CD4-positive, CD25-positive, alpha-beta regulatory T cell (primary cell): Measurements from ENCODE around the gene EID3. TPM values are rescaled to one million over a fixed set of nuclear protein-coding genes. Genes with fewer than 3 reads are reported as not detected.

Experiments used
- ATAC-seq, 2 donors: fragments of 150-1000 bp; cut with Tn5 transposase; one replicate each; pipeline ENCODE4 v1.10.0; 2021; ENCODE audit warnings: low read depth in 2 of 2, moderate number of reproducible peaks in 2 of 2, moderate library complexity in 1 of 2
- DNase-seq, 3 donors: peaks; one replicate each; pipeline versions ENCODE4 v3.0.0 to v3.0.0-alpha.2; 2012 to 2022; ENCODE audit warnings: mixed read lengths in 1 of 3
- H3K27ac ChIP-seq: one replicate; pipeline ENCODE4 v1.7.0; 2013; ENCODE audit warnings: mild to moderate bottlenecking, low read length; ENCODE audit not compliant: insufficient read depth, poor library complexity, severe bottlenecking
- H3K27me3 ChIP-seq: one replicate; pipeline ENCODE4 v1.7.0; 2013; ENCODE audit warnings: low read length; ENCODE audit not compliant: control insufficient read depth, insufficient read depth
- H3K36me3 ChIP-seq: one replicate; pipeline ENCODE4 v1.7.0; 2013; ENCODE audit warnings: mild to moderate bottlenecking, low read length, moderate library complexity; ENCODE audit not compliant: control insufficient read depth, insufficient read depth
- H3K4me1 ChIP-seq: 2 replicates; pipeline ENCODE4 v1.7.0; 2013; ENCODE audit warnings: mild to moderate bottlenecking, low read length; ENCODE audit not compliant: insufficient read depth, control insufficient read depth, poor library complexity, severe bottlenecking
- H3K4me3 ChIP-seq: one replicate; pipeline ENCODE4 v1.7.0; 2013; ENCODE audit warnings: low read depth, mild to moderate bottlenecking, low read length, moderate library complexity
- H3K9me3 ChIP-seq, 2 experiments: 1 replicate in 1 of 2; 2 replicates in 1 of 2; pipeline ENCODE4 v1.7.0; 2013; ENCODE audit warnings: low read length in 2 of 2, mild to moderate bottlenecking in 1 of 2, moderate library complexity in 1 of 2; ENCODE audit not compliant: control insufficient read depth in 2 of 2
- H3K27ac Mint-ChIP-seq, 3 donors: one replicate each; pipeline ENCODE4 v1.8.0; 2020 to 2022; ENCODE audit warnings: mild to moderate bottlenecking in 3 of 3, mixed read lengths in 3 of 3, moderate library complexity in 2 of 3
- H3K27me3 Mint-ChIP-seq: one replicate; pipeline ENCODE4 v1.8.0; 2022; ENCODE audit warnings: mild to moderate bottlenecking, mixed read lengths
- H3K36me3 Mint-ChIP-seq: one replicate; pipeline ENCODE4 v1.8.0; 2020; ENCODE audit warnings: mixed read lengths
- H3K4me1 Mint-ChIP-seq, 4 donors: one replicate each; pipeline ENCODE4 v1.8.0; 2020 to 2022; ENCODE audit warnings: mixed read lengths in 4 of 4, mild to moderate bottlenecking in 1 of 4
- H3K4me3 Mint-ChIP-seq, 4 donors: one replicate each; pipeline ENCODE4 v1.8.0; 2020 to 2022; ENCODE audit warnings: mild to moderate bottlenecking in 4 of 4, mixed read lengths in 4 of 4, moderate library complexity in 3 of 4
- H3K9me3 Mint-ChIP-seq, 7 donors: one replicate each; pipeline ENCODE4 v1.8.0; 2020 to 2022; ENCODE audit warnings: mixed read lengths in 7 of 7, mild to moderate bottlenecking in 3 of 7, moderate library complexity in 2 of 7
- polyA plus RNA-seq, 4 donors: library from polyadenylated mRNA; unstranded; fragments of 300-500 nt; fragmentation: Illumina TruSeq; gene quantifications; one replicate each; pipeline ENCODE4 v1.2.3, GENCODE V29; 2021
- total RNA-seq: library from RNA; stranded (reverse); gene quantifications from one replicate; pipeline ENCODE4 v1.2.3, GENCODE V29; 2022

Gene EID3
- total and polyA plus RNA-seq, 5 donors from 2014 or later = 10.8 to 15.6 (median 14.8) TPM

DNA sequence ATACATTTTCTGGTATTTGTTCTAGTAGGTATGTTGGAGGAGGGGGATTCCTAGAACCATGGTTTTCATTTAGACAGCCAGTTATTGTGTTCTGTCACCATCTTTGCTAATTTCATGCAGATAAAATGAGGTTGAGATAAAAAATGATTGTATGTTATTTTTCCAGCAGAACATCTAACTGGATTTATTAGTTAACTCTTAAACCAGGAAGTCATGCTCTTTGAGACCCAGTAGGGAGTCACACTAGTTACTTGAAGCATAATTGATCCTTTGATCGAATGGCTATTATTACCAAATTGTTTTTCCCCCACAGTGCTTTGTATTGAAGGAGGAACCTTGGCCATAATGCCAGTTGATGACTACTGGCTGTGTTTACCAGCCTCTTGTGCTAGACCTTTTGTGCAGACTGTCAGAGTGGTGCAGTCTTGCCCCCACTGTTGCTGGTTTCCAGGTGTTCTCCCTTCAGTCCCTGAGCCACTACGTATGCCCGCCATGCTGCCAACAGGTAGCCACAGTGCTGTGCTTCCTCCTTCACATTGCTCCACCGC lies 6.0 kb downstream of the EID3 start:
- Mint-ChIP-seq H3K27ac (no peak overlapping the region), H3K27me3 (no peaks in the 10 kb centered on the region), H3K9me3 (peaks cover 0 to 2% (median 0%) of the 10 kb centered on the region in 7 donors), H3K4me3 (no peak overlapping the region), H3K36me3 (peaks cover 24% of the 10 kb centered on the region), H3K4me1 (peaks cover 31 to 50% (median 40%) of the 10 kb centered on the region in 4 donors)
- H3K4me3 ChIP-seq = no peak overlapping the region
- H3K27ac ChIP-seq = no peak overlapping the region
- ATAC-seq (no peak), DNase-seq (no peak)
- H3K36me3 ChIP-seq = peaks cover 30% of the 10 kb centered on the region
- peaks cover 8% of the 10 kb centered on the region for H3K4me1 ChIP-seq
- no peaks in the 10 kb centered on the region for H3K27me3 ChIP-seq
- no peaks in the 10 kb centered on the region for H3K9me3 ChIP-seq

DNA sequence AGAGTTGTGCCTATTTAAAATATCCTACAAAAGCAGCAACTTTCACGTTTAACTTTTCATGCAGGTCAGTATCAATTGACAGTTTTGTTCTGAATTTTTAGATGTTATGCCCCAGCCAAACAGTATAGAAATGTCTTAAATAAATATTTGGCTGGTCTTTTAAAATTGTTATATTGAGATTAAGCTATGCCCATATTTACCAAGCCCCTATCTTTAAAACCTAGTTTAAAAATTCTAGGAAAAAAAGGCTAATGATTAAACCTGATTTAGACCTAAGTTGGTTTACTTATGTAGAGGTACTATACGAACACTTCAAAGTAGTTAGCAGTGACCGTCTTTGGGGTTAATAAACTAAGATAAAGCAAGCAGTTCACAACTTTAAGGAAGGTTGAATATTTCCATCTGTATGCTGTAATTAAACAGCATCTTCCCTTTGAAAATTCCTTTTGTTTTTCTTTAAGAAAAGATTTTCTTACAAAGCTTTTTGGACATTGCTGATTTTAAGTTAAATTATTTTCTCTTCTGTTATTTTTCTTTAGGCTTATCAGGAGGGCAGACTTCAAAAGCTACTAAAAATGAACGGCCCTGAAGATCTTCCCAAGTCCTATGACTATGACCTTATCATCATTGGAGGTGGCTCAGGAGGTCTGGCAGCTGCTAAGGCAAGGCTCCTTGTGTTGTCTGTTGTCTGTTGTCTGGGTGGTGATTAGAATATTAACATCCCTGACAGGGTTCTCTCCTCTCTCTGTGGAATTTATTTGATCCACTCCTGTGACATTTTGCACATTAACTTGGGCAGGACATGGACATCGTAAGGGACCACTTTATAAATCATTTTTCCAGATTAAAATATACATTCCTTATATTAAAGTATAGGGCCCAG lies 7.5 kb downstream of the EID3 start:
- Mint-ChIP-seq H3K4me3 (no peak overlapping the region), H3K27me3 (no peaks in the 10 kb centered on the region), H3K4me1 (peaks cover 25 to 45% (median 30%) of the 10 kb centered on the region in 4 donors), H3K27ac (no peak overlapping the region), H3K9me3 (no peaks in the 10 kb centered on the region), H3K36me3 (peaks cover 31% of the 10 kb centered on the region)
- Histone ChIP-seq H3K4me1 (no peaks in the 10 kb centered on the region), H3K27ac (no peak overlapping the region), H3K27me3 (no peaks in the 10 kb centered on the region), H3K36me3 (peaks cover 43% of the 10 kb centered on the region), H3K4me3 (no peak overlapping the region), H3K9me3 (no peaks in the 10 kb centered on the region)
- DNase-seq = no peak
- ATAC-seq = no peak

DNA sequence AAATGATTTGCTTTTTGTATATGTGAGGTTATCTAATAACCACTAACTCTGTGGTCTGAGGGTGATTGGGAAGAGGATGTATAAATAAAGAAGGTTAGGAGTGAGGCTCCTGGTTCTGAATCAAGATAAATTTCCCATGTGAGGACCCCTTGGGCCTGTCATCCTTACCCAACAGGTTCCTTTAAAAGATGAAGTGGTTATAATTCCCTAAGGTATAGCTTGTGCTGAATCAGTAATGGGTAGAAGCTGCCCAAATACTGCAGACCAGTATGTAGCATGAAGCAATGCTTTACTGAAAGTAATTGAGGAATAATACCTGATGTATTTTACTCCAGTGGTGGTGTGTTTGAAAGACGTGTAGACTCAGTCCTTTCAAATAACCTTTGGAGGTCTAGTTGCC lies 8.7 kb downstream of the EID3 start:
- Mint-ChIP-seq H3K27ac (no peak overlapping the region), H3K36me3 (peaks cover 31% of the 10 kb centered on the region), H3K27me3 (no peaks in the 10 kb centered on the region), H3K4me3 (no peak overlapping the region), H3K4me1 (peaks cover 16 to 33% (median 20%) of the 10 kb centered on the region in 4 donors), H3K9me3 (no peaks in the 10 kb centered on the region)
- Histone ChIP-seq H3K36me3 (peaks cover 50% of the 10 kb centered on the region), H3K4me3 (no peak overlapping the region), H3K27ac (no peak overlapping the region), H3K4me1 (no peaks in the 10 kb centered on the region), H3K27me3 (no peaks in the 10 kb centered on the region), H3K9me3 (no peaks in the 10 kb centered on the region)
- ATAC-seq = no peak
- DNase-seq = no peak

DNA sequence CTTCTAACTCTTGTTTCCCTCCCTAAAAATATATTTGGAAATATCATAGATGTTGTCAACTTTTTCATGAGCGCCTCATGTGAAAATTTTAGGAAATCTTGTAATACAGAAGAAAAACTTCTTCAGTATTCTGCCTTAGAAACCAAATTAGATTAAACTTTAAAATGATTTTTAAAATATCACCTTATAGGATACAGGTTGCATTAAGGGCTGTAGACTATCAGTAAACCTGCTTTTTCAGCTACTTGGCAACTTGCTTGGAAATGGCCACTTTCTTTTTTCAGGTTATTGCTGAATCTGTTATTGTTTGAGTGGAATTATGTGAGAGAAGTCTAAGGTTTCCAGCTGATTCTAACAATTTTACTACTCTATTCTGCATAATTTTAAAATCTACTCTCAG lies 9.1 kb downstream of the EID3 start:
- Mint-ChIP-seq H3K4me3 (no peak overlapping the region), H3K27ac (no peak overlapping the region), H3K9me3 (no peaks in the 10 kb centered on the region), H3K4me1 (peaks cover 12 to 28% (median 16%) of the 10 kb centered on the region in 4 donors), H3K36me3 (peaks cover 31% of the 10 kb centered on the region), H3K27me3 (no peaks in the 10 kb centered on the region)
- no peaks in the 10 kb centered on the region for H3K27me3 ChIP-seq
- no peaks in the 10 kb centered on the region for H3K9me3 ChIP-seq
- no peak for ATAC-seq
- H3K36me3 ChIP-seq = peaks cover 51% of the 10 kb centered on the region
- no peak for DNase-seq
- no peak overlapping the region for H3K4me3 ChIP-seq
- H3K27ac ChIP-seq = no peak overlapping the region
- no peaks in the 10 kb centered on the region for H3K4me1 ChIP-seq

DNA sequence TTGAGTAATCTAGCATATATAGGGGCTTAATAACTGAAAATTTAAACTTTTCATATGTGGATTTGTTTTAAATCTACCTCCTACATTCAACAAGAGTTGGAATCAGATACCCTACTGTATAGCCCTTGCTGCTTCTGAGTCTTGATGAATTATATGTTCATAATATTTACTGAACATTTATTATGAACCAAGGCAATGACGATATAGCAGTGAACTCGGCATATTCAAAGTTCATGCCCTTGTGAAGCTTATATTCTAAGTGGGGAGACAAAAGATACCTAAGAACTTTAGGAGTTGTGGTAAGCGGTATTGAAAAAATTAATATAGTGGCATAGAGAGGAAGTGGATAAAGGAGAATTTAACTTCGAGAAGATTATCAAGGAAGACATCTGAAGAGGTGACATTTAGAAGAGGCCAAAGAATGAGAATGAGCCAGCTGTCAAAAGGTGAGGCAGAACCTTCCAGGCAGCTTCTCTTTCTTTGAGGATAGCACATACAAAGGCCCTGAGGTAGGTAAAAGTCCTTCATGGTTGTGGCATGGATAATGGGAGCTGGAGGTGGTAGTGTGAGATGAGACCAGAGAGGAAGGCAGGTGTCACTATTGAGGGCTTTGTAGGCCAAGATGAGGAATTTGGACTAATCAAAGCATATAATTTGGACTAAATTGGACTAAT lies 10.2 kb downstream of the EID3 start:
- Mint-ChIP-seq H3K4me3 (no peak overlapping the region), H3K4me1 (peaks cover 10 to 25% (median 15%) of the 10 kb centered on the region in 4 donors), H3K27me3 (no peaks in the 10 kb centered on the region), H3K36me3 (peaks cover 31% of the 10 kb centered on the region), H3K9me3 (no peaks in the 10 kb centered on the region), H3K27ac (peak overlapping the region in 1 of 3 donors; percentile 80)
- Histone ChIP-seq H3K27me3 (no peaks in the 10 kb centered on the region), H3K36me3 (peaks cover 55% of the 10 kb centered on the region), H3K27ac (no peak overlapping the region), H3K9me3 (no peaks in the 10 kb centered on the region), H3K4me3 (no peak overlapping the region), H3K4me1 (no peaks in the 10 kb centered on the region)
- no peak for ATAC-seq
- no peak for DNase-seq

DNA sequence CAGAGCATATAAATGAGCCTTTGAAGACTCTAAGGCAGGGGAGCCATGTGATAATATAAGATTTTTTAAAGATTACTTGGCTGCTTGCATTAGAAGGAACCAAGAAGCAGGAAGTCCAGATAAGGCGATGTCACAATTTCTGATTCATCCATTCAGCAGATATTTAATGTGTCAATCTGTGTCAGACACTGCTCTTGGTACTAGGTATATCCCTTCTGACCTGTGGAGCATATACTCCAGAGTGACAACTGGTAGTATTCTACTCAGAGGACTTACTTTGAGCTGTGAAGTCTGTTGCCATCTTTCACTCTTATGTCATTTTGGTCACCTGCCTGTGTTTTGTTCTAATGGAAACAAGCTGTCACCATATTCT lies 10.7 kb downstream of the EID3 start:
- DNase-seq (no peak), ATAC-seq (no peak)
- no peaks in the 10 kb centered on the region for H3K9me3 ChIP-seq
- H3K36me3 ChIP-seq = peaks cover 56% of the 10 kb centered on the region
- peaks cover 6 to 22% (median 14%) of the 10 kb centered on the region in 4 donors for H3K4me1 Mint-ChIP-seq
- H3K27me3 ChIP-seq = no peaks in the 10 kb centered on the region
- no peak overlapping the region for H3K4me3 ChIP-seq
- H3K4me3 Mint-ChIP-seq = no peak overlapping the region
- H3K27me3 Mint-ChIP-seq = no peaks in the 10 kb centered on the region
- H3K9me3 Mint-ChIP-seq = no peaks in the 10 kb centered on the region
- H3K27ac Mint-ChIP-seq = peak overlapping the region in 1 of 3 donors; percentile 80
- H3K4me1 ChIP-seq = no peaks in the 10 kb centered on the region
- H3K36me3 Mint-ChIP-seq = peaks cover 31% of the 10 kb centered on the region
- no peak overlapping the region for H3K27ac ChIP-seq

DNA sequence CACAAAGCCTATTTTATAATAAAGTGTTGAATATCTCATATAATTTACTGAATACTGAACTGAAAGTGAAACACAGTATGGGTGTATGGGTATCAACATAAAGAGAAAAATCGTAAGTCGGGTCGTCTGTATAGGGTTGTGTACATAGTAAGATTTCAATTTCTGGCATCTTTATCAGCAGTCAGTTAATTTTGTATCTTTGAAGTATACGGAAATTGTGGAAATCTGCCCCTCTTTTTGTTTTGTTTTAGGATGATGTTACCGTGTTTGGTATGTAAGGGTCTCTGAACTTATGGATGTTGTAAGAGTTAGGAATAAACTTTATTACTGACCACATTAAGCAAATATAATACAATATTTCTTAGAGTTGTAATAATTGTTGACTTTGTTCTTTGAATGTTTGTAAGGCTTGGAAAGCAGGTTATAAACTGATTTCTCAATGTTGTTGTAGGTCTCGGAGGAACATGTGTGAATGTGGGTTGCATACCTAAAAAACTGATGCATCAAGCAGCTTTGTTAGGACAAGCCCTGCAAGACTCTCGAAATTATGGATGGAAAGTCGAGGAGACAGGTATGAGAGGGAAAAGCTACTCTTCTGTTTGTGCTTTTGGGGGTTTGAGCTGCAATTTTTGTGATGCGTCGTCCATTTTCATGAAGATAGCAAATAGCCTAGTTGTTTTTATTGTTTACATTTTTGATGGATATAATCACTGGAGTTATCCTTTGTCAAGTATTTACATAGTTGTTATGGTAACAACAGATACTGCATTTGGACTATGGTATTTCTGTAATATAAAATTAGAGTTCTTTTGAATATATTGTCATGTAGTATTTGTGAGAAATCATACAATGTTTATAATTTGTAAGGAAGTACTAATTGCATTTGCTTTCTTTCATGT lies 12.0 kb downstream of the EID3 start:
- ATAC-seq (no peak), DNase-seq (no peak)
- no peak overlapping the region for H3K27ac ChIP-seq
- H3K9me3 Mint-ChIP-seq = no peaks in the 10 kb centered on the region
- H3K27me3 Mint-ChIP-seq = no peaks in the 10 kb centered on the region
- peaks cover 0 to 18% (median 9%) of the 10 kb centered on the region in 4 donors for H3K4me1 Mint-ChIP-seq
- H3K36me3 Mint-ChIP-seq = peaks cover 34% of the 10 kb centered on the region
- H3K27me3 ChIP-seq = no peaks in the 10 kb centered on the region
- H3K4me1 ChIP-seq = no peaks in the 10 kb centered on the region
- H3K4me3 Mint-ChIP-seq = no peak overlapping the region
- H3K27ac Mint-ChIP-seq = no peak overlapping the region
- H3K36me3 ChIP-seq = peaks cover 66% of the 10 kb centered on the region
- no peaks in the 10 kb centered on the region for H3K9me3 ChIP-seq
- no peak overlapping the region for H3K4me3 ChIP-seq
